ENCODE data around the gene BCAS1.

BCAS1 gene

DNA sequence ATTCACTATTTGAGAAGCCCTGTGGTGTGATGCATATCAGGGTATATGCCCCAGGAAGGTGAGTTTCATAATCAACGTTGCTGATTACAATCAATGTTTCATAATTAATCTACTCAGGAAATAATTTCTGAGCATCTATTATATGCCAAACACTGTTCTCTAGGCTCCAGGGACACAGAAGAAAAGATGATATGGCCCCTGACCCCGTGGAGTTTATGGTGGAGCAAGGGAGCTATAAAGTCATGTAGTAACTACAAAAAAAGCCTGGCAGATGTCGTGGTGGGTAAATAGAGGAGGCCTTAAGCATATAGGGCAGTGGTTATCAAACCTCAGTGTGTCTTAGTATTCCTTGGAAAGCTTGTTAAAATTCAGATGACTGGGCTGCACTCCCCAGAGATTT, 40.1 kb upstream of the BCAS1 start:
- no peak for DNase-seq
- Histone ChIP-seq H3K9me2 (replicated peaks; ENCODE audit: insufficient read depth, low read length) (no peaks in the 10 kb centered on the region; the same call in 1 of the 2 replicates), H3K27me3 (replicated peaks; ENCODE audit: insufficient read depth, low read length) (no peaks in the 10 kb centered on the region), H4K20me1 (ENCODE audit: insufficient read depth, low read length) (no peaks in the 10 kb centered on the region), H3K9ac (ENCODE audit: low read length) (no peak overlapping the region), H3K4me3 (ENCODE audit: low read length) (no peak overlapping the region), H3K9me3 (replicated peaks; ENCODE audit: insufficient read depth, low read length) (no peaks in the 10 kb centered on the region), H3K36me3 (replicated peaks; ENCODE audit: insufficient read depth, low read length) (no peaks in the 10 kb centered on the region), H3K4me1 (ENCODE audit: low read length) (no peaks in the 10 kb centered on the region), H3F3A (ENCODE audit: insufficient read depth, low read length) (no peaks in the 10 kb centered on the region), H3K79me2 (ENCODE audit: low read length) (no peaks in the 10 kb centered on the region), H2AFZ (ENCODE audit: low read length) (no peak overlapping the region), H3K27ac (ENCODE audit: low read length) (no peak overlapping the region), H3K4me2 (ENCODE audit: low read depth, low read length) (no peak overlapping the region)
- TF ChIP-seq, protein P1, sequence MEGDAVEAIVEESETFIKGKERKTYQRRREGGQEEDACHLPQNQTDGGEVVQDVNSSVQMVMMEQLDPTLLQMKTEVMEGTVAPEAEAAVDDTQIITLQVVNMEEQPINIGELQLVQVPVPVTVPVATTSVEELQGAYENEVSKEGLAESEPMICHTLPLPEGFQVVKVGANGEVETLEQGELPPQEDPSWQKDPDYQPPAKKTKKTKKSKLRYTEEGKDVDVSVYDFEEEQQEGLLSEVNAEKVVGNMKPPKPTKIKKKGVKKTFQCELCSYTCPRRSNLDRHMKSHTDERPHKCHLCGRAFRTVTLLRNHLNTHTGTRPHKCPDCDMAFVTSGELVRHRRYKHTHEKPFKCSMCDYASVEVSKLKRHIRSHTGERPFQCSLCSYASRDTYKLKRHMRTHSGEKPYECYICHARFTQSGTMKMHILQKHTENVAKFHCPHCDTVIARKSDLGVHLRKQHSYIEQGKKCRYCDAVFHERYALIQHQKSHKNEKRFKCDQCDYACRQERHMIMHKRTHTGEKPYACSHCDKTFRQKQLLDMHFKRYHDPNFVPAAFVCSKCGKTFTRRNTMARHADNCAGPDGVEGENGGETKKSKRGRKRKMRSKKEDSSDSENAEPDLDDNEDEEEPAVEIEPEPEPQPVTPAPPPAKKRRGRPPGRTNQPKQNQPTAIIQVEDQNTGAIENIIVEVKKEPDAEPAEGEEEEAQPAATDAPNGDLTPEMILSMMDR (IDR thresholded peaks at IDR 0.05; ENCODE audit: low read length) = no peak
- TF ChIP-seq EZH2phosphoT487 (IDR thresholded peaks at IDR 0.05; ENCODE audit: low read length) (no peak), EZH2 (optimal IDR thresholded peaks at IDR 0.05; ENCODE audit: low read depth, low read length) (no peak)

DNA sequence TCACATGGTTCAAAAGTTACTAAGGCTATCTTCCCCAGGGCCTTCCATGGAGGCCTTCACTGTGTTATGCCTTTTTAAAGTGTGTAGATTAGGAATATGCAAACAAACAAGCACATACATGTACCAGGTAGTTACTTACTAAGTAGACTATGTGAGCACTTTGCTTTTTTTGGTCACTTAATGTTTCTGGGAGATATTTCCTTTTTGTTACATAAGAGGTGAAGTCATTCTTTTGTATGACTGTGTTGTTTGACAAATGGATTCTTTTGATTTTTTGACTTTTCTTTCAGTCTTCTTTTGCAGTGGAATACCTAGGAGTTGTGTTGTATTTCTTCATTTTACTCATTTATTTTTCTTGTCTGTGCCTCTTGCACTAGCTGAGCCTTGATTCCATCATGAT, 39.6 kb upstream of the BCAS1 start:
- Histone ChIP-seq H3K9ac (ENCODE audit: low read length) (no peak overlapping the region), H3K4me3 (ENCODE audit: low read length) (no peak overlapping the region)

DNA sequence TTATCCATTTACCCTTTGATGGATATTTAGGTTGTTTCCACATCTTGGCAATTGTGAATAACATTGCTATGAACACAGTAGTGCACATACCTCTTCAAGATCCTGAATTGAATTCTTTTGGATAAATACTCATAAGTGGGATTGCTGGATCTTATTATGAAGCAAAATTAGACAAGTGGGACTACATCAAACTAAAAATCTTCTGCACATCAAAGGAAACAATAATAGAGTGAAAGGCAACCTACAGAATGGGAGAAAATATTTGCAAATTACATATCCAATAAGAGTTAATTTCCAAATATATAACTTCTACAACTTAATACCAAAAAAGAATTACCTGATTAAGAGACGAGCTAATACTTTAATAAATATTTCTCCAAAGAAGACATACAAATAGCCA, 38.4 kb upstream of the BCAS1 start:
- no peaks in the 10 kb centered on the region for H3K79me2 ChIP-seq (ENCODE audit: low read length)
- no peaks in the 10 kb centered on the region for H3K36me3 ChIP-seq (replicated peaks; ENCODE audit: insufficient read depth, low read length)
- no peak overlapping the region for H3K4me2 ChIP-seq (ENCODE audit: low read depth, low read length)
- H3K27ac ChIP-seq (ENCODE audit: low read length) = no peak overlapping the region
- no peak overlapping the region for H3K4me3 ChIP-seq (ENCODE audit: low read length)
- H3K9me3 ChIP-seq (replicated peaks; ENCODE audit: insufficient read depth, low read length) = no peaks in the 10 kb centered on the region
- H4K20me1 ChIP-seq (ENCODE audit: insufficient read depth, low read length) = no peaks in the 10 kb centered on the region
- TF ChIP-seq, protein P1 (IDR thresholded peaks at IDR 0.05; ENCODE audit: low read length) = no peak
- TF ChIP-seq EZH2phosphoT487 (IDR thresholded peaks at IDR 0.05; ENCODE audit: low read length) = no peak
- no peak for TF ChIP-seq EZH2 (optimal IDR thresholded peaks at IDR 0.05; ENCODE audit: low read depth, low read length)
- DNase-seq = no peak
- H3K27me3 ChIP-seq (replicated peaks; ENCODE audit: insufficient read depth, low read length) = no peaks in the 10 kb centered on the region
- H3F3A ChIP-seq (ENCODE audit: insufficient read depth, low read length) = no peaks in the 10 kb centered on the region
- no peaks in the 10 kb centered on the region for H3K4me1 ChIP-seq (ENCODE audit: low read length)
- no peak overlapping the region for H2AFZ ChIP-seq (ENCODE audit: low read length)
- H3K9ac ChIP-seq (ENCODE audit: low read length) = no peak overlapping the region
- no peaks in the 10 kb centered on the region; the same call in 1 of the 2 replicates for H3K9me2 ChIP-seq (replicated peaks; ENCODE audit: insufficient read depth, low read length)

More for the DNA sequence above, 39.6 kb upstream of the BCAS1 start:
- Histone ChIP-seq H3K27ac (ENCODE audit: low read length) (no peak overlapping the region), H2AFZ (ENCODE audit: low read length) (no peak overlapping the region), H3K9me3 (replicated peaks; ENCODE audit: insufficient read depth, low read length) (no peaks in the 10 kb centered on the region), H3K36me3 (replicated peaks; ENCODE audit: insufficient read depth, low read length) (no peaks in the 10 kb centered on the region), H3K4me1 (ENCODE audit: low read length) (no peaks in the 10 kb centered on the region), H3K79me2 (ENCODE audit: low read length) (no peaks in the 10 kb centered on the region), H3K27me3 (replicated peaks; ENCODE audit: insufficient read depth, low read length) (no peaks in the 10 kb centered on the region), H3K4me2 (ENCODE audit: low read depth, low read length) (no peak overlapping the region), H3F3A (ENCODE audit: insufficient read depth, low read length) (no peaks in the 10 kb centered on the region), H3K9me2 (replicated peaks; ENCODE audit: insufficient read depth, low read length) (no peaks in the 10 kb centered on the region; the same call in 1 of the 2 replicates), H4K20me1 (ENCODE audit: insufficient read depth, low read length) (no peaks in the 10 kb centered on the region)
- DNase-seq = no peak
- TF ChIP-seq EZH2phosphoT487 (IDR thresholded peaks at IDR 0.05; ENCODE audit: low read length) (no peak), EZH2 (optimal IDR thresholded peaks at IDR 0.05; ENCODE audit: low read depth, low read length) (no peak)
- TF ChIP-seq, protein P1 (IDR thresholded peaks at IDR 0.05; ENCODE audit: low read length) = no peak
